Ascending aorta (tissue), 2 donors: ENCODE measurements around the gene SCRT2. TPM values are rescaled to one million over a fixed set of nuclear protein-coding genes. Genes with fewer than 3 reads are reported as not detected.

Experiments
- DNase-seq, 2 donors: peaks; one replicate each; pipeline ENCODE4 v3.0.0-alpha.2; 2019; ENCODE audit warnings: low spot score in 2 of 2
- H3K27ac ChIP-seq, 2 donors: fragments of 200-600 bp; sonication (generic); one replicate each; pipeline ENCODE4 v1.5.1; 2016 to 2017; ENCODE audit warnings: mild to moderate bottlenecking in 1 of 2
- H3K27me3 ChIP-seq: fragments of 200-600 bp; sonication (generic); one replicate; pipeline ENCODE4 v1.5.1; 2017
- H3K36me3 ChIP-seq, 2 donors: fragments of 200-600 bp; sonication (generic); one replicate each; pipeline ENCODE4 v1.5.1; 2016
- H3K4me1 ChIP-seq, 2 donors: fragments of 200-600 bp; sonication (generic); one replicate each; pipeline ENCODE4 v1.5.1; 2016 to 2017; ENCODE audit warnings: mild to moderate bottlenecking in 1 of 2
- H3K4me3 ChIP-seq, 2 donors: fragments of 200-600 bp; sonication (generic); one replicate each; pipeline ENCODE4 v1.5.1; 2016 to 2017; ENCODE audit warnings: mild to moderate bottlenecking in 1 of 2
- H3K9me3 ChIP-seq, 2 donors: fragments of 200-600 bp; sonication (generic); one replicate each; pipeline ENCODE4 v1.5.1; 2016
- CTCF ChIP-seq, 3 experiments: fragments of 200-600 bp in 2 of 3; fragments of 450-650 bp in 1 of 3; sonication (generic) in 2 of 3; IDR thresholded peaks; one replicate each; pipeline ENCODE4 v1.5.1; 2016 to 2019; ENCODE audit warnings: antibody characterized with exemption in 3 of 3, mild to moderate bottlenecking in 1 of 3, moderate library complexity in 1 of 3
- intact Hi-C: fragments of 100-400 bp; cut with DNase I; formaldehyde crosslinking; loops from one replicate; pipeline ENCODE4 v1.15.1; 2023
- total RNA-seq: library from RNA; depleted of rRNA; stranded (reverse); fragments of >200 nt; gene quantifications from one replicate; pipeline ENCODE4 v1.1.0, GENCODE V29; 2016

SCRT2 gene
- total RNA-seq, 1 donor from 2014 or later, result not detected

GRCh38 chr20:687468-688203 lies 12.0 kb upstream of the SCRT2 start:
- H3K4me3 ChIP-seq, result no peak overlapping the region
- DNase-seq, result no peak
- no peaks in the 10 kb centered on the region for H3K27me3 ChIP-seq
- no peak overlapping the region for H3K27ac ChIP-seq
- intact Hi-C loops, result no loop called here
- H3K4me1 ChIP-seq, result no peaks in the 10 kb centered on the region
- no peaks in the 10 kb centered on the region for H3K9me3 ChIP-seq
- no peak for TF ChIP-seq CTCF (IDR thresholded peaks at IDR 0.05)
- no peaks in the 10 kb centered on the region for H3K36me3 ChIP-seq

GRCh38 chr20:684676-685319 lies 9.2 kb upstream of the SCRT2 start:
- intact Hi-C loops, result no loop called here
- Histone ChIP-seq H3K27me3 (no peaks in the 10 kb centered on the region), H3K27ac (no peak overlapping the region), H3K4me3 (no peak overlapping the region), H3K4me1 (no peaks in the 10 kb centered on the region), H3K36me3 (no peaks in the 10 kb centered on the region), H3K9me3 (no peaks in the 10 kb centered on the region)
- no peak for DNase-seq
- TF ChIP-seq CTCF (IDR thresholded peaks at IDR 0.05), result no peak

- Histone ChIP-seq H3K9me3 (no peaks in the 10 kb centered on the region), H3K27me3 (peaks cover 3% of the 10 kb centered on the region), H3K4me1 (no peaks in the 10 kb centered on the region), H3K36me3 (no peaks in the 10 kb centered on the region), H3K4me3 (no peak overlapping the region), H3K27ac (no peak overlapping the region)
- no peak for TF ChIP-seq CTCF (IDR thresholded peaks at IDR 0.05)
- intact Hi-C loops, result no loop called here
- no peak for DNase-seq
Measured at GRCh38 chr20:682123-682522, 6.5 kb upstream of the SCRT2 start.

- Histone ChIP-seq H3K27ac (no peak overlapping the region), H3K4me3 (no peak overlapping the region), H3K9me3 (no peaks in the 10 kb centered on the region), H3K27me3 (peaks cover 3% of the 10 kb centered on the region), H3K4me1 (peaks cover 0 to 4% of the 10 kb centered on the region in 2 donors), H3K36me3 (no peaks in the 10 kb centered on the region)
- DNase-seq, result no peak
- intact Hi-C loops, result no loop called here
- TF ChIP-seq CTCF (IDR thresholded peaks at IDR 0.05), result no peak
Measured at GRCh38 chr20:680638-681187, 5.1 kb upstream of the SCRT2 start.

GRCh38 chr20:677957-678356 lies 2.4 kb upstream of the SCRT2 start:
- H3K27ac ChIP-seq, result no peak overlapping the region
- no peaks in the 10 kb centered on the region for H3K36me3 ChIP-seq
- H3K27me3 ChIP-seq, result peaks cover 6% of the 10 kb centered on the region
- peaks cover 0 to 5% of the 10 kb centered on the region in 2 donors for H3K4me1 ChIP-seq
- intact Hi-C loops, result no loop called here
- TF ChIP-seq CTCF (IDR thresholded peaks at IDR 0.05), result no peak
- H3K4me3 ChIP-seq, result no peak overlapping the region
- no peaks in the 10 kb centered on the region for H3K9me3 ChIP-seq
- DNase-seq, result no peak
